ENCODE data around the gene SSX2IP.

GRCh38 chr1:84624876-84625275 is 65.4 kb downstream of the SSX2IP start:
- TF ChIP-seq GATA2 (IDR thresholded peaks at IDR 0.05; ENCODE audit: low read depth, low read length) (no peak), GATA3 (IDR thresholded peaks at IDR 0.05; ENCODE audit: low read depth, low read length) (no peak)

All from SH-SY5Y (cell line).